Vagina (tissue), 2 donors: ENCODE measurements around the gene NABP1.

Experiments
- CTCF ChIP-seq, 3 experiments: fragments of 450-650 bp in 2 of 3; fragments of 200-600 bp in 1 of 3; sonication (generic) in 1 of 3; IDR thresholded peaks; one replicate each; pipeline ENCODE4 v1.5.1; 2017 to 2019; ENCODE audit warnings: antibody characterized with exemption in 3 of 3, mild to moderate bottlenecking in 2 of 3, moderate library complexity in 2 of 3
- POLR2AphosphoS5 ChIP-seq, 2 donors: sonication (generic); formaldehyde crosslinking; IDR thresholded peaks; one replicate each; pipeline ENCODE4 v1.9.0; 2017; ENCODE audit warnings: antibody characterized with exemption in 2 of 2, mild to moderate bottlenecking in 2 of 2, low read depth in 1 of 2; ENCODE audit not compliant: insufficient read depth in 1 of 2

DNA sequence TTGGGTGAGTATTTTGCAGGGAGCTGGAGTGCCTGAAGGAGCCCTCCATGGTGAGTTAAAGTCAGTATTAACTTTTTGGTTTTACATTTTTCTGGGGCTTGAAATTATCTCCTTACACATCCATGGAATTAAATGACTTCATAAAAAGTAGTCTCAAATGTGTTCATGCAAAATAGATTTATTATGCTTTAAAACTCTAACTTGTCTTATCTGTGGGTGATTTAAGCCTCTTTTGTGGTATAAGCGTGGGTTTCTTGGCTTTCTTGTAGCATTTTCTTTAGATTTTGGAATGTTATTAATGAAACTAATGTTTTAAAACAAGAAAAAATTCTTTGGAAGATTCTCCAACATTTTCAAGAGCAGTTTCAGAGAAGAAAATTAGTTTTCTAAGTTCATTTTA lies 27.8 kb downstream of the NABP1 start:
- no peak for TF ChIP-seq CTCF (IDR thresholded peaks at IDR 0.05)
- no peak for TF ChIP-seq POLR2AphosphoS5 (IDR thresholded peaks at IDR 0.05; ENCODE audit: insufficient read depth in 1 of 2, low read depth in 1 of 2)
